Measurements from ENCODE around the gene RCOR2.

DNA sequence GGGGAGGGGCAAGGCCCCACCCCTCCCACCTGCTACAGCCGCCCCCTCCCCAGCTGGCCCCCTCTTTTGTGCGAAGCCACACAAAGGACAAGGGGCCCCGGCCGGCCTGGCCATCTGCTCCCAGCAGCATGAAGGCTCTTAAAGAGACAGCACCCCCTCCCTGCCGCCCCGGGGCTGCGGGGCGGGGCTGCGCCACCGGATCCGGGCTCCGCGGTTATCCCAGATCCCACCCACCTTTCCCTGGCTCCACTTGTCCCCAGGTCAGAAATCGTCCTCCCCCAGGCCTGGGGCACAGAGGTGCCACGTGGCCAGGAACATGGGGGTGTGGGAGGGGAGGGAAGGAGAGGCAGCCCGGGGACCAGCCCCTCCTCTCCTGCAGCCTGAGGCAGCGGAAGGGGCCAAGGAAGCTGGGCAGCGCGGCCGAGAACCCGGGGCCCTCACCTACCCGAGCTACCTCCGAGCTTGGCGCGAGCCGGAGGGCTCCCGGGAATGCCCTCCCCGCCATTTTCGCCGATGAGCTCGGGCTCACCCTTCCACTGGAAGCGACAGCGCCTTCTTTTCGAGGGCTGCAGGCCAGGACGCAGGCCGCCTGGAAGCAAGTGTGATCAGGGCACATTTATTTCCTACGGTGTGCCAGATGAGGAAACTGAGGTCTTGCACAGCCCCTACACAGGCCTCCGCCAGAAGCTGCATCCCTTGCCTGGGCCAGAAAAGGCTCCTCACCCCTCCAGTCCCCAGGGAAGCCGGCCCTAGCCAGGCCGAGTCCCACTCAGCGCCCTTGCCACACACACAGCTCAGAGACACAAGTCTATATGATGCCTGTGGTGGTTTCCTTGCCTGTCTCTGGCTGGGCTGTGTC is 2.5 kb upstream of the RCOR2 start:
- TF ChIP-seq, protein P1, sequence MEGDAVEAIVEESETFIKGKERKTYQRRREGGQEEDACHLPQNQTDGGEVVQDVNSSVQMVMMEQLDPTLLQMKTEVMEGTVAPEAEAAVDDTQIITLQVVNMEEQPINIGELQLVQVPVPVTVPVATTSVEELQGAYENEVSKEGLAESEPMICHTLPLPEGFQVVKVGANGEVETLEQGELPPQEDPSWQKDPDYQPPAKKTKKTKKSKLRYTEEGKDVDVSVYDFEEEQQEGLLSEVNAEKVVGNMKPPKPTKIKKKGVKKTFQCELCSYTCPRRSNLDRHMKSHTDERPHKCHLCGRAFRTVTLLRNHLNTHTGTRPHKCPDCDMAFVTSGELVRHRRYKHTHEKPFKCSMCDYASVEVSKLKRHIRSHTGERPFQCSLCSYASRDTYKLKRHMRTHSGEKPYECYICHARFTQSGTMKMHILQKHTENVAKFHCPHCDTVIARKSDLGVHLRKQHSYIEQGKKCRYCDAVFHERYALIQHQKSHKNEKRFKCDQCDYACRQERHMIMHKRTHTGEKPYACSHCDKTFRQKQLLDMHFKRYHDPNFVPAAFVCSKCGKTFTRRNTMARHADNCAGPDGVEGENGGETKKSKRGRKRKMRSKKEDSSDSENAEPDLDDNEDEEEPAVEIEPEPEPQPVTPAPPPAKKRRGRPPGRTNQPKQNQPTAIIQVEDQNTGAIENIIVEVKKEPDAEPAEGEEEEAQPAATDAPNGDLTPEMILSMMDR (IDR thresholded peaks at IDR 0.05): no peak
- TF ChIP-seq EP300 (IDR thresholded peaks at IDR 0.05) (no peak), POLR2A (IDR thresholded peaks at IDR 0.05) (no peak), POLR2AphosphoS5 (IDR thresholded peaks at IDR 0.05) (no peak)
